Chondrocyte (in vitro differentiated cells): ENCODE measurements around the gene PPP2R5B. TPM values are rescaled to one million over a fixed set of nuclear protein-coding genes. Genes with fewer than 3 reads are reported as not detected.
A peak's percentile ranks its signal among the peaks of the same experiment; 100 is the strongest.

ENCODE experiments used
- DNase-seq: peaks from one replicate; pipeline ENCODE4 v3.0.0; 2021; ENCODE audit warnings: mixed read lengths, low spot score
- H3K27ac Mint-ChIP-seq: one replicate; pipeline ENCODE4 v1.8.0; 2021; ENCODE audit warnings: mild to moderate bottlenecking, moderate library complexity, mixed read lengths; ENCODE audit not compliant: unreplicated experiment
- H3K27me3 Mint-ChIP-seq: 2 replicates; pipeline ENCODE4 v1.8.0; 2021; ENCODE audit warnings: low read depth, mixed read lengths
- H3K36me3 Mint-ChIP-seq: 2 replicates; pipeline ENCODE4 v1.8.0; 2021; ENCODE audit warnings: low read depth, mixed read lengths
- H3K4me1 Mint-ChIP-seq: 2 replicates; pipeline ENCODE4 v1.8.0; 2021; ENCODE audit warnings: low read depth, mild to moderate bottlenecking, mixed read lengths
- H3K4me3 Mint-ChIP-seq: one replicate; pipeline ENCODE4 v1.8.0; 2021; ENCODE audit warnings: mild to moderate bottlenecking, moderate library complexity, mixed read lengths; ENCODE audit not compliant: unreplicated experiment
- H3K9me3 Mint-ChIP-seq: 2 replicates; pipeline ENCODE4 v1.8.0; 2021; ENCODE audit warnings: low read depth, mixed read lengths
- total RNA-seq: library from RNA; stranded (reverse); gene quantifications from 3 replicates; pipeline ENCODE4 v1.2.1, GENCODE V29; 2021
- TF ChIP-seq, protein P1 (sequence below): fragments of 200-600 bp; sonication (generic); IDR thresholded peaks from 2 replicates; pipeline ENCODE4 v1.5.0; 2021; ENCODE audit warnings: antibody characterized with exemption, mild to moderate bottlenecking, moderate library complexity

Gene PPP2R5B
- total RNA-seq, 1 donor from 2014 or later: 33.2 TPM

DNA sequence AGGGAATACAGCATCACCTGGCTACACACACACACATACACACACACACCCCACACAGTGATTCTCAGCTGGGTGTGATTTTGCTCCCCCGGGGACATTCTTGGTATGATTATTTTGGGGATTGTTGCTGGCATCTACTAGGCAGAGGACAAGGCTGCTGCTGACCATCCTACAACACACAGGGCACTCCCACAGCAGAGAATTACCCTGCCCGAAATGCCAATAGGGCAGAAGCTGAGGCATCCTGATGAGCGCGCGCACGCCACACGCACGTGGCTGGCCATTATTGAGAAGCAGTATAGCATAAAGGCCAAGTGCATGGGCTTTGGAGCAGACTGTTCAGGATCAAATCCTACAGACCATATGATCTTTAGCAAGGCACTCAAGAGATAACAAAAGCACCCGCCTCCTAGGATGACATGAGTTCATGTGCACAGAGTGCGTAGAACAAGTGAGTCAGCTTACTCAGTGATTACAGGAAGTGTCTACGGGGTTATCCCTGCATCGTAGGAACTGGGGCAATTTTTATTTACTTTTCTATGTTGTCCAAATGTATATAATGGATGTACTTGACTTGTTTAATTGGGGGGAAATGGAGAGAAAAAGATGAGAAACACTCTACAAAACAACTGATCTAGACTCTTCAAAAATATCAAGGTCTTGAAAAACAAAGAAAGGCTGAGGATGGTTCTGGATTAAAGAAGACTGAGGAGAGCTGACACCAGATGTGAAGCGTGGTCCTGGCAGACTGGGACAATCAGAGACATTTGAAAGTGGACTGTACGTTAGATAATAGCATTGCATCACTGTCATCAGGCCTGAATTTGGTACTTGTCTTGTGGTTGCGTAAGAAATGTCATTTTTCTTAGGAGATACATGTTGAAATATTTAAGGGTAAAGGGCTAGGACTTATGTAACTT lies 38.9 kb upstream of the PPP2R5B start:
- Mint-ChIP-seq H3K27ac (no peak overlapping the region), H3K4me1 (peaks cover 10% of the 10 kb centered on the region)

GRCh38 chr11:64887234-64887756 lies 37.2 kb upstream of the PPP2R5B start:
- TF ChIP-seq, protein P1, sequence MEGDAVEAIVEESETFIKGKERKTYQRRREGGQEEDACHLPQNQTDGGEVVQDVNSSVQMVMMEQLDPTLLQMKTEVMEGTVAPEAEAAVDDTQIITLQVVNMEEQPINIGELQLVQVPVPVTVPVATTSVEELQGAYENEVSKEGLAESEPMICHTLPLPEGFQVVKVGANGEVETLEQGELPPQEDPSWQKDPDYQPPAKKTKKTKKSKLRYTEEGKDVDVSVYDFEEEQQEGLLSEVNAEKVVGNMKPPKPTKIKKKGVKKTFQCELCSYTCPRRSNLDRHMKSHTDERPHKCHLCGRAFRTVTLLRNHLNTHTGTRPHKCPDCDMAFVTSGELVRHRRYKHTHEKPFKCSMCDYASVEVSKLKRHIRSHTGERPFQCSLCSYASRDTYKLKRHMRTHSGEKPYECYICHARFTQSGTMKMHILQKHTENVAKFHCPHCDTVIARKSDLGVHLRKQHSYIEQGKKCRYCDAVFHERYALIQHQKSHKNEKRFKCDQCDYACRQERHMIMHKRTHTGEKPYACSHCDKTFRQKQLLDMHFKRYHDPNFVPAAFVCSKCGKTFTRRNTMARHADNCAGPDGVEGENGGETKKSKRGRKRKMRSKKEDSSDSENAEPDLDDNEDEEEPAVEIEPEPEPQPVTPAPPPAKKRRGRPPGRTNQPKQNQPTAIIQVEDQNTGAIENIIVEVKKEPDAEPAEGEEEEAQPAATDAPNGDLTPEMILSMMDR: no peak
- H3K36me3 Mint-ChIP-seq: no peaks in the 10 kb centered on the region
- no peak for DNase-seq
- H3K27ac Mint-ChIP-seq: no peak overlapping the region
- no peaks in the 10 kb centered on the region for H3K27me3 Mint-ChIP-seq
- H3K4me1 Mint-ChIP-seq: peaks cover 6% of the 10 kb centered on the region
- H3K9me3 Mint-ChIP-seq: no peaks in the 10 kb centered on the region
- no peak overlapping the region for H3K4me3 Mint-ChIP-seq

More for the DNA sequence above, 38.9 kb upstream of the PPP2R5B start:
- Mint-ChIP-seq H3K4me3 (no peak overlapping the region), H3K27me3 (no peaks in the 10 kb centered on the region), H3K36me3 (no peaks in the 10 kb centered on the region), H3K9me3 (no peaks in the 10 kb centered on the region)
- TF ChIP-seq, protein P1: no peak
- no peak for DNase-seq

GRCh38 chr11:64887757-64888405 lies 36.6 kb upstream of the PPP2R5B start:
- DNase-seq: peak; percentile 88
- Mint-ChIP-seq H3K4me3 (peak overlapping the region; percentile 56), H3K27me3 (no peaks in the 10 kb centered on the region), H3K36me3 (no peaks in the 10 kb centered on the region), H3K27ac (no peak overlapping the region), H3K9me3 (no peaks in the 10 kb centered on the region), H3K4me1 (peaks cover 4% of the 10 kb centered on the region)
- TF ChIP-seq, protein P1: peak; percentile 99

DNA sequence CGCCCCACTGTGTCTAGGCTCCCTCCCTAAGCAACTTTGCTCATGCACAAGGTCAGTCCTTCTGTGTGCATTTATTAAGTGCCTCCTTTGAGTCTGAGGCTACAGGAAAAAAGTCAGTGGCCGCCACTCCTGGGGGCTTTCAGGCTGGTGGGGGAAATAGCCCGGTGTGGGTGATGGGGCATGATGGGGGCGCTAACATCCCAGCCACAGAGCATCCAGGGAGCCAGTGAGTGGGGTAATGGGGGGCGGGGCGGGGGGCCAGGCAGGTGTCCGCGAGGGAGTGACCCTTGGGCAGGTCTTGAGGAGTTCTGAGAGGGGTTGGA lies 36.1 kb upstream of the PPP2R5B start:
- no peak for DNase-seq
- no peaks in the 10 kb centered on the region for H3K27me3 Mint-ChIP-seq
- no peak overlapping the region for H3K27ac Mint-ChIP-seq
- TF ChIP-seq, protein P1: no peak
- peaks cover 4% of the 10 kb centered on the region for H3K4me1 Mint-ChIP-seq
- peak overlapping the region; percentile 56 for H3K4me3 Mint-ChIP-seq
- H3K36me3 Mint-ChIP-seq: no peaks in the 10 kb centered on the region
- H3K9me3 Mint-ChIP-seq: no peaks in the 10 kb centered on the region

- H3K36me3 Mint-ChIP-seq: no peaks in the 10 kb centered on the region
- no peak overlapping the region for H3K27ac Mint-ChIP-seq
- H3K4me3 Mint-ChIP-seq: no peak overlapping the region
- H3K9me3 Mint-ChIP-seq: no peaks in the 10 kb centered on the region
- TF ChIP-seq, protein P1: no peak
- H3K27me3 Mint-ChIP-seq: no peaks in the 10 kb centered on the region
- peak; percentile 83 for DNase-seq
- peaks cover 4% of the 10 kb centered on the region for H3K4me1 Mint-ChIP-seq
These were observed 35.6 kb upstream of the PPP2R5B start for GRCh38 chr11:64888729-64889511.
